Vagina (tissue), 2 donors: ENCODE data around the gene KRT17.

Experiments
- CTCF ChIP-seq, 3 experiments: fragments of 450-650 bp in 2 of 3; fragments of 200-600 bp in 1 of 3; sonication (generic) in 1 of 3; IDR thresholded peaks; one replicate each; pipeline ENCODE4 v1.5.1; 2017 to 2019; ENCODE audit warnings: antibody characterized with exemption in 3 of 3, mild to moderate bottlenecking in 2 of 3, moderate library complexity in 2 of 3
- POLR2A ChIP-seq, 2 donors: fragments of 450-650 bp; IDR thresholded peaks; one replicate each; pipeline ENCODE4 v1.6.1; 2017; ENCODE audit warnings: antibody characterized with exemption in 2 of 2, mild to moderate bottlenecking in 2 of 2, moderate library complexity in 2 of 2
- POLR2AphosphoS5 ChIP-seq, 2 donors: sonication (generic); formaldehyde crosslinking; IDR thresholded peaks; one replicate each; pipeline ENCODE4 v1.9.0; 2017; ENCODE audit warnings: antibody characterized with exemption in 2 of 2, mild to moderate bottlenecking in 2 of 2, low read depth in 1 of 2; ENCODE audit not compliant: insufficient read depth in 1 of 2

DNA sequence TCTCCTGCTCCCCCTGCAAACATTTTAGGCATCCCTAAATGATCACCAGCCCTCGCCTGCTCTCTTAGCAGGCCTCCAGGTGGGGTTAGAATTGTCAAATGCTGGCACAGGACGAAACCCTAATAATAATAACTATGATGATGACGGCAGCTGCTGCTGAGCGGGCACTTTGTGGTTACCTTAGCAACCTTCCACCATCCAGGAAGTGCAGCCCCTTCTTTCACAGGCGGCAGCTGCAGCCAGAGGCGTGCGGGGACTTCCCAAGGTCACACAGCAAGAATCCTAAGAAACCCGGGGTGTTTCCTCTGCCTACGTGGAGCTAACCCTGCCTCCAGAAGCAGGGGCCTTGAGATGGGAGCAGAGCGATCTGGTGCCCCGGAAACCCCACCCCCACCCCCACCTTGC is 41.9 kb upstream of the KRT17 start:
- TF ChIP-seq POLR2A (IDR thresholded peaks at IDR 0.05) (no peak), CTCF (IDR thresholded peaks at IDR 0.05) (peak in 1 of 3 experiments; percentile 27), POLR2AphosphoS5 (IDR thresholded peaks at IDR 0.05; ENCODE audit: insufficient read depth in 1 of 2, low read depth in 1 of 2) (no peak)
